Measurements from ENCODE around the gene FABP6.
"Not testable (repeated sequence)": the region's sequence is repeated elsewhere in the genome, so short reads cannot be mapped to it uniquely, and the experiment has no call there.

Gene FABP6

GRCh38 chr5:160229190-160229742 lies at the start of gene FABP6:
FABP6 (plus strand) TSS chr5:160229506; CDS start chr5:160229558, 52 bp downstream.
- DNase-seq: no peak

DNA sequence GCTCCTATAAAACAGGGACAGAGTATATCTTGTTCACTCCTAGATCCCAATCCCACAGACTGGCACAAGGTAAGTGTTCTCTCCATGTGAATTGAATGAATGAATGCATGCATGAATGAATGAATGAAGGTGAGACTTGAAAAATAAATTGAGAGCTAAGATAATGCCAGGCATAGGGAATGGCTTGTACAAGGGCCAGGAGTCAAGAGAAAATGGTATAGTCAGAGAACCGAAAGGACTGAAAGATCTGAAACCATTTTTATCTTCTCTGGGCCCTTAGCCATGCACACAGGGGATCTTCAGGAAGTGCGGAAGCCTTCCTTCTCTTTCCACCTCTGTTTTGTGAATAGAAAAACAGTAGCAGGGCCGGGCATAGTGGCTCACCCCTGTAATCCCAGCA lies 48.4 kb upstream of the FABP6 start:
- no peak for DNase-seq

DNA sequence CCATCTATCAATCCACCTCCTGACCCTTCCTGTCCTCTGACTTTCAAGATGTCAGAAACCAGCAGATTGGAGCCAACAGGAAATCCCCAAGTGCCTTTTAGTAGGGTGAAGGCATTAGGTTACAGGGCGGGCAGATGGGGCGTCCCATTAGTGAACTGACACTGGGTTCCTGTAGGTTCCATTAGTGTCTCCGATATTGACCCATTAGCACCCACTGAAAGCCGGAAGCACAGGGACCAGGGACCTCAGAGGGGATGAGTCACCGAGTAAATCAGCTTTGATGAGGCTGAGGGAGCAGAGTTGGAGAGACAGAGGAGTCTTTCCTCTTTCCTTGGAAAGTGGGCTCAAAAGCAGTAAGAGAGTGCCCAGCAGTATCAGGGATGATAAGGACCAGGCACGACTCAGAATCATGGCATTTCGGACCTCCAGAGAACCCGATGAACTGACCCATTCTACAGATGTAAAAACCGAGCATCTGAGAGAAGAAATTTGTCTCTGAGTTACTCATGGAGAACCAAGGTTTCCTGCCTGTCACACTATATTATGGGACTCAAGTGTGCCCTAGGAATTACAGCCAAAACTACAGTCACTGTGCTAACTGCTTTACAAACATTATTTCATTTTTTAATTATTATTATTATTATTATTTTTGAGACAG lies 47.2 kb upstream of the FABP6 start:
- DNase-seq: no peak

DNA sequence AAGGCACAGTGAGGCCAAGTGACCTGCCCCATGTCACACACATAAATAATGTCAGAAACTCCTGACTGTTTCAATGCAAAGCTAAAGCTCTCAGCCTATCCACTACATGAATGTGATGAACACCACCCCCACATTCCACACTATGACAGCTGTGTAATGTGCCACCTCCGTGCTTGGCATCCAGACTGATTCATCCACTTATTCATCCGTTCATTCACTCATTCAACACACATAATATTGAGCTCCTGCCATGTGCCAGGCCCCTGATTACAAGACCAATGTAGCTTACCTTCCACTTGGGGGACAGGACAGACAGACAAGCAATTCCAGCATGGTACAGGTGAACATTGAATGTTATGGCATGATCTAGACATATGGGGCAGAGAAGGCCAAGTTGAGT lies 46.2 kb upstream of the FABP6 start:
- DNase-seq: no peak

DNA sequence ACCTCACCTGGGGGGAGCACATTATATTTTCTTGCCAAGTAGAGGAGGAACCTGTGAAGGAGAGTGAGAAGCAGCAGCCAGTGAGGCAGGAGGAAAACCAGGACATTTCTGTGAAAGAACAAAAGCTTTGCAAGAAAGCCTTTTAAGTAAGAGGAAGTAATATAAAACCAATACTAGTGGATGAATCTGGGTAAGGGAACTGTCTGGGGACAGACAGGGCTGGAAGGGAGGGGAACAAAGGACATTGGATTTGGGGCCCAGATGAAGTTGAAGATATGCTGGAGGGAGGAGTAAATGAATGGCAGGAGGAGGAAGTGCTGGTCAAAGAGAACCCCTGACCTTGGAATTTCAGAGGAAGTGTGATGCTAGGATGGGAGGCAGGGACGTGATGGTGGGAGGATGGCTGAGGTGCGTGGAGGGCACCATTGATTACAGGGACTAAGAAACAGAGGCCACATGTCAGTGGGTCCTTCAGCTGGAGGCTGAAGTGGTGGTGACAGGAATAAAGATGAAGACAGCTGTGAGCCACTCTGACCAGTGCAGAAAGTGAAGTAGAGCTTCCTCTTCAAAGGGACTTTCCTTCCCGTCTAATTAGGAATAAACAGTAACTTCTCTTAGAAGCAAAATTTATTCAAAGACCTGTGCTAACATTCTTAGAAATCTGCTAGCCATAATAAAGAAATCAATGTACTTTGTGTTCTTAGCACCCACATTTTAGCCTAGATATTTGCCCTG lies 43.5 kb upstream of the FABP6 start:
- no peak for DNase-seq

DNA sequence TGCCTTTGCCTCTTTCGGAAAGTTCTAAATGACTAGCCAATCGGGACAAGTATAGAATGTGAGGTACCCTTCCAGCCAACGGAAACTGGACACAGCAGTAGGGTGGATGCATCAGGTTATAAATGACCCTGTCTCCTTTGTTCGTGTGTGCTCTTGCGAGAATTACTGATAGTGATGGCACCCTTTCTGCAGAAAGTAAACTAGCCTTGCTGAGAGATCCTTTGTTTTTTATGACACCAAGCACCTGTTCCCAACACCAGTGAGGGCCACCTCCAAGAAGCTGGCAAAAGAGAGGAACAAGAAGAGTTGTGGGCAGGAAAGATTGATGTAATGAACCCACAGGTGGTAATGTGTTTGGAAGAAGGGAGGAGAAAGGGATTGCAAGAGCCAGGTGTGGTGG lies 42.8 kb upstream of the FABP6 start:
- no peak for DNase-seq

GRCh38 chr5:160187091-160187490 lies 42.2 kb upstream of the FABP6 start:
- no peak for DNase-seq

DNA sequence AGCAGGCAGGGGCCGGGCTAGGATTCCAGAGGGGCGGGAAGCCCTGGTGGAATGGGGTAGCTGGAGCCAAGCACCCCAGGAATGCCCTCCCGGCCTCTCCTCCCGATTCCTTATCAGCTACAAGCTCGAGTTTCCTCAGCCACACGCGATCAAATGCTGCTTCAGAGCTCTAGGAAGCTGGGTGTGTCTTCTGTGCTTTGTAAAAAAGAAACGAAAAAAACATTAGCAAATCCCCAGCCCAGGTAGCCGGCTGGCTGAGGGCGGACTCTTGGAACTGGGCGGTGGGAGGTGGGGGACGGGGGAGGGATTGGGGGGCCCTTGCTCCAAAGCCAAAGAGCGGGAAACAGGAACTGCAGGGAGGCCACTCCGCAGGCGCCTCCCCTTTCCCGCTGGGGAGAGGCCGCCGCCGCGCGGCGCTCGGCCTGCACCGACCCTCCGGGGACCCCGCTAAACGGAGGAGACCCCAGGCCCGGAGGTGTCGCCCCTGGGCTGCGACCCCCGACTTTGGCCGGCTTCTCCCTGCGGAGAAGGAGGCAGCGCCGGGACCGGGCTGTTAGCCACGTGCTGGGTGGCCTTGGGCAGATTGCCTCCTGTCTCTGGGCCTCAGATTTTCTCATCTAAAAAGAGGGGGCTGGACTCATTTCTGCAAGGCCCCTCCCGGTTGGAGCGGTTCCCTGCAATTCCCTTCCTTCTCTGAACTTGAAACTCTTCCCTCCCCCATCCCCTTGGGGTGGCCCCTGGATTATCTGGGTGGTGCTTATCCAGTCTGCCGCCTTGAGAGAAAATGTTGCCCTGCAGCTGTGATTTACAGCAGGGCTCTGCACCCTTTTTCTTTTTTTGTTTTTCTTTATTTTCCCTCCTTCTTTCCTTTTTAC lies 40.9 kb upstream of the FABP6 start:
- DNase-seq: no peak

DNA sequence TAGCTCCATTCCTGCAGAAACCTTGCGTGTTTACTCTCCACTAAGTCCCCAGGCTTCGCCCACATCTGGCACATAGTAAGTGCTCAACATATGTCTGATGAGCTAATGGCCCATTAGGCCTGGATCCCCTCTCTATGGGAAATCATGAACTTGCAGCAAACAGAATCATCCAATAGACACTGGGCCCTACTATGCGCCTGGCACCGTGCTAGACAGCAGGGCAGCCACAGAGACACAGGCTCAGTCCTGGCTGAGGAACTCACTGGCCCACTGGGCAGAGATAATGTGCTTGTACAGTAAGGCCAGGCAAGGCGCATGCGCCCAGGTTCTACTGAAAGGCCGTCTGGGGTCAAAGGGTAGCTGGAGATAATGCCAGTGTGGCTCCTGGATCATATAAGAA lies 36.9 kb upstream of the FABP6 start:
- DNase-seq: no peak

DNA sequence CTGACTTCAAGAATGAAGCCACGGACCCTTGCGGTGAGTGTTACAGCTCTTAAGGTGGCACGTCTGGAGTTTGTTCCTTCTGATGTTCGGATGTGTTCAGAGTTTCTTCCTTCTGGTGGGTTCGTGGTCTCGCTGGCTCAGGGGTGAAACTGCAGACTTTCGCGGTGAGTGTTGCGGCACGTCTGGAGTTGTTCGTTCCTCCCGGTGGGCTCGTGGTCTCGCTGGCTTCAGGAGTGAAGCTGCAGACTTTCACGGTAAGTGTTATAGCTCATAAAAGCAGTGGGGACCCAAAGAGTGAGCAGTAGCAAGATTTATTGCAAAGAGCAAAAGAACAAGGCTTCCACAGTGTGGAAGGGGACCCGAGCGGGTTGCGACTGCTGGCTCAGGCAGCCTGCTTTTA lies 36.2 kb upstream of the FABP6 start:
- DNase-seq: not testable (repeated sequence)

DNA sequence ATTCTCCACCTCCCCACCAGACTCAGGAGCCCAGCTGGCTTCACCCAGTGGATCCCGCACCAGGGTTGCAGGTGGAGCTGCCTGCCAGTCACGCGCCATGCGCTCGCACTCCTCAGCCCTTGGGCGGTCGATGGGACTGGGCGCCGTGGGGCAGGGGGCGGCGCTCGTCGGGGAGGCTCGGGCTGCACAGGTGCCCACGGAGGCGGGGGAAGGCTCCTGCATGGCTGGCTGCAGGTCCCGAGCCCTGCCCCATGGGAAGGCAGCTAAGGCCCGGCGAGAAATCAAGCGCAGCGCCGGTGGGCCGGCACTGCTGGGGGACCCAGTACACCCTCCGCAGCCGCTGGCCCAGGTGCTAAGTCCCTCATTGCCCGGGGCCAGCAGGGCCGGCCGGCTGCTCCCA lies 35.5 kb upstream of the FABP6 start:
- DNase-seq: not testable (repeated sequence)

- no peak for DNase-seq
Observed at GRCh38 chr5:160197341-160198144, 31.8 kb upstream of the FABP6 start.

DNA sequence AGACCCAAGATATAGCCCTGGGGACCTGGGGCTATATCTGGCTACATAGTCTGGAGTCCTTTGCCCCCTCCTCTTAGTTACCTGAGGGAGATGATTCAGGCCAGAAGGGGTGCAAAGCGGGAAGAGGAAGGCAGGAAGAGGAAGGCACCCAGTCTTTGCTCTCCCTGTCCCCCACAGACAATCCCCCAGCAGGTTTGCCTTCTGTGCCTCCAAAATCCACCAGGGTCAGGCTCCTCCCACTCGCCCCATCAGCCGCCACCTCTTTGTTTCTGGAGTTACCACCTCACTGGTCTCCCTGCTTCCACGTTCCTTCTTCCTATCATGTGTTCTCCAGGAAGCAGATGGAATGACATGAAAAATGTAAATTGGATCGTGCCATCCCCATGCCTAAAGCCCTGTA lies 31.2 kb upstream of the FABP6 start:
- no peak for DNase-seq

GRCh38 chr5:160198841-160199409 lies 30.4 kb upstream of the FABP6 start:
- DNase-seq: no peak

- peak; percentile 29 for DNase-seq
Observed at GRCh38 chr5:160199410-160199911, 29.8 kb upstream of the FABP6 start.

DNA sequence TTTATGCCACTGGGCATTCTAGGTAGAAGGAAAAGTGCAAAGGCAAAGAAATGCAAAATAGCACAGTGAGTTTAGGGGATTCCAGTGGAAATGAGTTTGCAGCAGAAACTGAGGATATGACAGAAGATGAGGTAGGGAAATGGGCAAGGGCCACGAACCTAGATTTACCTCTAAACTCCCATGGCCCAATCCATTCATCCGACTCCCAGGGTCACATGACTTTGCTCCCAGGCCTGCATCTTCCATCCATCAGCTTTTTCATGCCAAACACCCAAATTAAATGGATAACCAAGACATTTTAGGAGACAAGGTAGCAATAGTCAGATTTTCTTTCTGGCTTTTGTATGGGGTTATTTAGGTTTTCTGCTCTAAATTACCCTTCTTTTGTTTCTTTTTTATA lies 22.2 kb upstream of the FABP6 start:
- DNase-seq: no peak

GRCh38 chr5:160209917-160210316 lies 19.4 kb upstream of the FABP6 start:
- no peak for DNase-seq

- DNase-seq: no peak
Observed at GRCh38 chr5:160210606-160211005, 18.7 kb upstream of the FABP6 start.

DNA sequence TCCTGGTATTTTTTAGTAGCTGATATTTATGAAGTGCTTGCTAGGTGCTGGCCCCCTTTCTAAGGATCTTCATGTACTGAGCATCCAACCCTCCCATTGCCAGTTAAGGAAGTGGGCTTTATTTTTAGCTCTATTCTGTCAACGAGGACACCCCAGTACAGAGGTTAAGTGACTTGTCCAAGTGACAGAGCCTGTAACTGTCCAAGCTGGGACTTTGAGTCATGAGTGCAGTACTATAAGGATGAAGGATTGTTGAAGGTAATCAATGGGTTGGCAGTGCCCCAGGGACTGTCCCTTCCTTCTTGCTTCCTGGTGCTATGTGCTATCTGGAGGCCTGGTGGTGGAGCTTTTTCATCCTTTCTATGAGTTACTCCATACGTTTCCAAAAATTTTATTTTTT lies 18.0 kb upstream of the FABP6 start:
- DNase-seq: no peak

DNA sequence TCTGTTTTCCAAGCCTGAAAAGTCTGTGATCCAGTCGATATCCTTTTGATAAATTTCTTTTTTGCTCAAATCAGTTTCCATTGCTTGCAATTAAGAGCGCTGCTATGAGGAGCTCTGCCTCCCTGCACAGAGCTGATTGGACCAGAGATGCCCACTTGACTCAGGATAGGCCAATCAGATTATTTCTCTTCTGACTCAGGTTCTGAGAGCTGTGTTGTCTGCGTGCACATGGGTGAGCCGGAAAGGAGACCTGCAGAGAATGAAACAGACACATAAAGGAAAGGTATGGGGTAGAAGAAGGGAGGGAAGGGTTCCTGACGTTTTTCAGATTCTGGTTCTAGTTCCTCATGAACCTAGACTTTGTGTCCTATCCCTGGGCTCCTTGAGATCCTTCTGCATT lies 15.8 kb upstream of the FABP6 start:
- no peak for DNase-seq

DNA sequence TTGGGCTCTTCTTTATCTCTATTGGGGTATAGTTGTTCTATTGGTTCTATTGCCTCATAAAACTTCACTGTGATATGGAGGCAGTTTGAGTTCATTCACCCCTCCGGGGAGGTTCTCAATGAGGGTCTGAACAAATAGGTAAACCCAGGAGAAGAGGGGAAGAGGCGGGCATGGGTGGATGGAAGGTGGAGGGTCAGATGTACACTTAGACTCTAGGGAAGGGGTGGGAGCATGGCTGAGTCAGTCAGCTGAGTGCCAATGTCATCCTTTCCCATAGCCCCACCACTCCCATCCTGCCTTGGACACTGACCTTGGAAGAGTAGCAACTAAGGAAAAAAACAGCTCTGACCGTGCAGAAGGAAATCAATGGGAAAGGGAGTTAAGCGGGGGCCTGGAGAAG lies 9.9 kb upstream of the FABP6 start:
- DNase-seq: no peak

- DNase-seq: no peak
Observed at GRCh38 chr5:160221082-160221481, 8.2 kb upstream of the FABP6 start.
